Mesodermal cell (in vitro differentiated cells): ENCODE results near the gene ADAMTS17.

Experiments used
- H3K27ac ChIP-seq: 2 replicates; pipeline ENCODE4 v1.7.0; 2013; ENCODE audit warnings: mild to moderate bottlenecking, low read depth, low read length, moderate library complexity; ENCODE audit not compliant: severe bottlenecking
- H3K36me3 ChIP-seq: 2 replicates; pipeline ENCODE4 v1.7.1; 2013; ENCODE audit warnings: mild to moderate bottlenecking, low read length, moderate library complexity; ENCODE audit not compliant: control insufficient read depth, insufficient read depth
- H3K4me1 ChIP-seq: one replicate; pipeline ENCODE4 v1.7.1; 2013; ENCODE audit warnings: mild to moderate bottlenecking, low read length; ENCODE audit not compliant: insufficient read depth, control insufficient read depth, poor library complexity, severe bottlenecking
- H3K4me3 ChIP-seq: 2 replicates; pipeline ENCODE4 v1.7.0; 2013; ENCODE audit warnings: low read length, control low read depth, mild to moderate bottlenecking; ENCODE audit not compliant: insufficient read depth, poor library complexity, severe bottlenecking; ENCODE audit errors: extremely low read depth
- H3K9me3 ChIP-seq: 2 replicates; pipeline ENCODE4 v1.7.1; 2013; ENCODE audit warnings: mild to moderate bottlenecking, low read length, moderate library complexity; ENCODE audit not compliant: control insufficient read depth
- WGBS, 2 experiments: methylation state at CpG; one replicate each; pipeline ENCODE4 v1.1.5; 2013; ENCODE audit warnings: missing lambda C conversion rate in 2 of 2; ENCODE audit not compliant: insufficient coverage in 2 of 2; 5-methylcytosine and 5-hydroxymethylcytosine counted together

ADAMTS17 gene

DNA sequence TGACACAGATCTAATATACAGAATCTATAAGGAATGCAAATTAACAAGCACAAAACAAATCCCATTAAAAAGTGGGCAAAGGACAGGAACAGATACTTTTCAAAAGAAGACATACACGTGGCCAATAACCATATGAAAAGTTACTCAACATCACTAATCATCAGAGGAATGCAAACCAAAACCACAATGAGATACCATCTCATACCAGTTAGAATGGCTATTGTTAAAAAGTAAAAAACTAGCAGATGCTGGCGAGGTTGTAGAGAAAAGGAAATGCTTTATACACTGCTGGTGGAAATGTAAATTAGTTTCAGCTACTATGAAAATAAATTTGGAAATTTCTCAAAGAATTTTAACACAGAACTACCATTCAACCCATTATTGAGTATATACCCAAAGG lies 50.7 kb downstream of the ADAMTS17 start:
- H3K4me1 ChIP-seq: no peaks in the 10 kb centered on the region
- no peaks in the 10 kb centered on the region for H3K36me3 ChIP-seq
- WGBS, 2 experiments: 60% methylated on average over 1 of the region's 2 CpGs; no CpG with 5 or more reads in 1 of the 2 experiments
- H3K27ac ChIP-seq: no peak overlapping the region
- no peak overlapping the region for H3K4me3 ChIP-seq
- no peaks in the 10 kb centered on the region for H3K9me3 ChIP-seq

DNA sequence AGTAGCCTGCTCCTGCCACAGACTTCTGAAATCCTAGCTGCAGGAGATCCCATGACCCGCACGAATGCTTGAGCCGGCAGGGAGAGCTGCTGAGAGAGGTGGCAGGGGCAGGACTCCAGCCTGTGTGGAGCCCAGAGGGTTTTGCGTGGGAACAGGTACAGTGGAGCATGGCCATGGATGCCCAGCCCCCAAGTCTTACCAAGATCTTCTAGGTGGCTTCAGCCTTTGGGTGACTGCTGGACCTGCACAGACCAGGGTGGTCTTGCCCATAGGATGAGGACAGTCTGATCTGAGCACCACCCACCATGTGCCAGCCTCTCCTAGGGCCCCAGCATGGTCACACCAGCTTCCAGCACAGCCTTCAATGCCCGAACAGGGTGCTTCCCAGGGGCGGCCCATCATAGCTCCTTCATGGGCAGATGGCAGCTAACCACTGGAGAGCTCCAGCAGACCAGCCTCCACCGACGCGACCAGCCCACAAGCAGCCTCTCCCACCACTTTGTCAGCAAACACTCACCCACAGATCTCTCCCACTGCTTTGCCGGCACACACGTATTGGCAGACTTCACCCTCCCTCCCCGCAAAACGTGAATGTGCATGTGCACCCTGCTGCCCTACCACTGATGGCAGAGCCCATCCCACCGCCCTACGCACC lies 56.0 kb downstream of the ADAMTS17 start:
- WGBS, 2 experiments: 95 to 96% methylated on average over 14 of the region's 15 CpGs
- H3K36me3 ChIP-seq: no peaks in the 10 kb centered on the region
- no peaks in the 10 kb centered on the region for H3K4me1 ChIP-seq
- no peak overlapping the region for H3K27ac ChIP-seq
- no peaks in the 10 kb centered on the region for H3K9me3 ChIP-seq
- no peak overlapping the region for H3K4me3 ChIP-seq

DNA sequence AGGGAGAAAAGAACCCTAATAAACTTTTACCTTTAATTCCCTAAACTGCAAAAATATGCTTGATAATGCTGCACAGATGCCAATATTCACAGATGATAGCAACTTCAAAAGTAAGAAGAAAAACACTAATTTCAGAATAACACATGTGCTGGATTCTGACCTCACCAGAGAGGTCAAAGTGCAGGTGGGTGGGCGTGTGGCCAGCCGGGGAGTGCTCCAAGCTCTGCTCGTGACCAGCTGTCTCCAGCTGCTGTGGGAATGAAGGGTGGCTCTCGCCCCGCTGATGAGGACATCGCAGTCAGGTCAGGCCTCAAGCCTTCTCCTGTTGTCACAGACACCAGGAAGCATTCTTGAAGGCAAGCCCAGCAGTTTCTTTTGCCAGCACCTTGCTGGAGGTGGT lies 57.1 kb downstream of the ADAMTS17 start:
- 89 to 90% methylated on average over 6 of the region's 6 CpGs for WGBS, 2 experiments
- no peak overlapping the region for H3K4me3 ChIP-seq

DNA sequence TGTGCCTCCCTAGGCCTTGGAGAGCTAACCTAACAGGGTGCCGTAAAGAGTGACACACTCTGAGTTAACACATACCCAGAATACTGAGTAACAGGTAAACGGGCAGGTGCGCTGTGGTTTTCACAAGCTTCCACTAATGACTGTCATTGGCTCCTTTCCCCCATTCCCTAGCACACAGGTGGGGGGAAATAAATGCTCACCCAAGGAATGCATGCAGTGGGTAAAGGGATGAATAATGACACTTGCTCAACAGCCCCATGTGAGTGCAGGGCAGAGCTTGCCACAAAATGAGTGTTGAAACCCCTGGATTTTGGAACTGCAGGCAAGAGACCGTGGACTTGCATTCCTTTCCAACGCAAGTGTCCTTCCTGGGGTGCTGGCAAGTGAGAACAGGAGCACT lies 57.6 kb downstream of the ADAMTS17 start:
- WGBS, 2 experiments: 62 to 92% methylated on average over 3 to 4 of the region's 5 CpGs

More for the DNA sequence above, 57.1 kb downstream of the ADAMTS17 start:
- Histone ChIP-seq H3K36me3 (no peaks in the 10 kb centered on the region), H3K4me1 (no peaks in the 10 kb centered on the region), H3K9me3 (no peaks in the 10 kb centered on the region), H3K27ac (no peak overlapping the region)

DNA sequence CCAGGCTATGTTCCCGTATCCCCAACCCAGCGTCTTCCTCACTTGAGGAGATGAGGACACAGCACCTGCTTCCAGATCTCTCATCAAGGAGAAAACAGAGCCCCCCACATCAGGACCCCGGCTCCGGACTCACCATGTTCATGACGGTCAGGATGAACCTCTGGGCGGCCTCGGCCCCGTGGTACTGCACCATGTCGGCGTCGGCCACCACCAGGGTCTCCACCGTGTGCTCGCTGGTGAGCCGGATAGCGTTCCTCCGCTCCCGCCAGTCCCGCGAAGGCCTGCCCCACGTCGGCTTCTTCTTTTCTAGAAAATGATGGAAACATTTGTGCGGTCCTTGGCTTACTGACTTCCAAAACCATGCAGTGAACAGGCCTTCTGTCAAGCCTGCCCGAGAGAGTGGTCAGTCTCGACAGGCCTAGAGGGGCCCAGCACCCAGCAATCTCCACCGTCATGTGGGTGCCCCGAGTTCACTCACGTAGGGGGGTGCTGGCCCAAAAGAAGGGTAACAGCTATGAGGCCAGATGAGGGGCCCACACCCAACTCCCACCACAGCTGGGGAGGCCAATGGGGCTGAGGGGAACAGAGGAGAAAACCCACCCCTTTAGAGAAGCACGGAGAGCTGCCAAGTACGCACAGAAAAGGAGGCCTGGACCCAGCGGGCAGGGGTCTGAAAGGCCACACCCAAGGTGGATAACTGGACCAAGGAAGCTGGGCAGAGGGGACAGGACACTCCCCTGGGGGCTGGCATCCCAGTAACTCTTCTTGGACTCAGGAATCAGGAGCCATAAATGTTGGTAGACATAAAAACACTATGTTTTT lies 60.5 kb downstream of the ADAMTS17 start:
- no peak overlapping the region for H3K27ac ChIP-seq
- no peak overlapping the region for H3K4me3 ChIP-seq
- WGBS, 2 experiments: 94 to 96% methylated on average over 27 of the region's 30 CpGs
- H3K4me1 ChIP-seq: no peaks in the 10 kb centered on the region
- no peaks in the 10 kb centered on the region for H3K36me3 ChIP-seq
- no peaks in the 10 kb centered on the region for H3K9me3 ChIP-seq

More for the DNA sequence above, 57.6 kb downstream of the ADAMTS17 start:
- H3K27ac ChIP-seq: no peak overlapping the region
- no peaks in the 10 kb centered on the region for H3K4me1 ChIP-seq
- no peaks in the 10 kb centered on the region for H3K9me3 ChIP-seq
- no peak overlapping the region for H3K4me3 ChIP-seq
- no peaks in the 10 kb centered on the region for H3K36me3 ChIP-seq

DNA sequence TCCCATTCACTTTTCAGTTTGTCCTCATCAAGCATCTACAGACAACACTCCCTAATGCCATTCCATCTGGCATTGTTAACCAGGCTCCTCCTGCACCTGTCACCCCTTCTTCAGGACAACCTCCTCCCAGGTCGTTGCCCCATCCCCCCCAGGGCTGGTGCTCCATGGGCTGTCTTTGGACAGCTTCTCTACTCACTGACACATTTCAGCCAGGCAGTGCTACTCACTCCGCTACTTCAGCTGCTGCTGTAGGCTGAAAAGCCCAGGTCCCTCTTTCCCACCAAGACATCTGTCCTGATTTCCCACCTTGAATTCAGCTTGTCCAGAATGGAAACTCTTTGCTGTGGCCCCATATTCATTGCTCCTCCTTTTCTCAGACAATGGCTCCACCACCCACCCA lies 61.9 kb downstream of the ADAMTS17 start:
- Histone ChIP-seq H3K9me3 (no peaks in the 10 kb centered on the region), H3K36me3 (no peaks in the 10 kb centered on the region), H3K4me3 (no peak overlapping the region), H3K4me1 (no peaks in the 10 kb centered on the region), H3K27ac (no peak overlapping the region)
- 38 to 88% methylated on average over 1 to 2 of the region's 2 CpGs for WGBS, 2 experiments

GRCh38 chr15:100279446-100279845 lies 62.3 kb downstream of the ADAMTS17 start:
- Histone ChIP-seq H3K27ac (no peak overlapping the region), H3K4me1 (no peaks in the 10 kb centered on the region), H3K9me3 (no peaks in the 10 kb centered on the region), H3K36me3 (no peaks in the 10 kb centered on the region), H3K4me3 (no peak overlapping the region)
- WGBS, 2 experiments: 89 to 95% methylated on average over 6 to 7 of the region's 7 CpGs

DNA sequence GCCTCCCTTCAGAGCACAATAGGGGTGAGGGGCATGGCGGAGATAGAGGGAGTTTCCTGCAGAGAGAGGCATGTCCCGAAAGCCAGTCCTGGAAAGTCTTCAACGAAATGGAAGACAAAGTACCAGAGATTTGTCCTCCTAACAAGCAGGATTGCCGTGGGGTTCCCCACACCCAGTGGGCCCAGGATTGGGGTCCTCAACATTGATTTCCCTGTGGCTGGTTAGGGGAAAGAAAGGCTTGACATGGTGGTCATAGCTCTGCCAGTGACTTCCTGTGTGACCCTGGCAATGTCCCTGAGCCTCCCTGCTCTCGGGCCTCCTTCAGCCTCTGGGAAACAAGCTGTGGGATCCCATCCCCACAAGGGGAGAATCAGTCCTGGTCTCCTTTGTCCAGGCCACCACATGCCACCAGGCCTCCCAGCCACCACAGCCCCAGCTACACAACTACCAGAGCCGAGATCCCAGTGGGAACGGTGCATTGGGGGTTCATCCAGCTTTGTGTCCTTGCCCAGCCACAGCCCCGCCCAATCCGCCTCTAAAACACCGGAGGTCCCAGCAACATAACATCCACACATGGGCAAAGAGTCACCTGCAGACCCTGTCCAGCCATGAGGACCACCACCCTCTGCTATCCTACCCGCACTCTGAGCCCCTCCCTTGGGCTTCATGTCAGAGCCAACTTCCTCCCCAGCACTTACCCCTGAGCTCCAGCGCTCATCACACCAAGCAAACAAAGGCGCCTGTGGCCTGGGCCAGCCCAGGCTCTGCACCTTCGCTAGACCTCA lies 63.0 kb downstream of the ADAMTS17 start:
- H3K4me3 ChIP-seq: no peak overlapping the region
- no peaks in the 10 kb centered on the region for H3K9me3 ChIP-seq
- WGBS, 2 experiments: 87% methylated on average over 8 to 13 of the region's 14 CpGs

DNA sequence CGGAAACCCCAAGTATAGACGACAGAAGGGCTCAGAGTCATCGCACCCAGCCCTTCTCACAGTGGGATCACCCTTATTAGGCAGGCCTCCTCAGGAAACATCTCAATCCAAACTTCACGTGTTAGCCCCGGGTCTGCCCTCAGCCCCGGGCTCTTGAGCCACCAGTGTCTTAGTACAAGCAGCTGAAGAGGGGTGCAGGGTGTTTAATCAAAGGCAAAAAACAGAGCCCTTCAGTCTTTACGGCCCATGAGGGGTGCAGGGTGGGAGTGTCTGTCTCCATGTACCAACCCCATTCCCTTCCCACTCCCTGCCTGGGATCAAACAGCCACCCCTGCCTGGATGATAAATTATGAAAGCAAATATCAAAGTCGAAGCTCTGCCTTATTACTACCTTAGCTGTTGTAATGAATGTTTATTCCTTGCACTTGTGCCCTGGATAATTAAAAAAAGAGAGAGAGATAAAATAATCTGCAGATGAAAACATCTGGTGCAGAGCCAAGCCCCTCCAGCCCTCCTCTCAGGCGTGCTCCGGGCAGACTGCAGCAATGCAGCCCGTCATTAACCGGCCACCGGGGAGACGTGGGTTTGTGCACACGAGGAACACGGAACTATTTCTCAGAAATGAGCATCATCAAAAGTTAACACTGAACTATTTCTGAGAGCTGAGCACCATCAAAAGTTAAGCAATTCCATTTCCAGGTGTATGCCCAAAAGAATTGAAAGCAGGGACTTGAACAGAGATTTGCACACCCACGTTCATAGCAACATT lies 64.5 kb downstream of the ADAMTS17 start:
- WGBS, 2 experiments: 83 to 92% methylated on average over 11 to 12 of the region's 17 CpGs
- Histone ChIP-seq H3K4me3 (no peak overlapping the region), H3K27ac (no peak overlapping the region), H3K4me1 (no peaks in the 10 kb centered on the region), H3K9me3 (peaks cover 5% of the 10 kb centered on the region), H3K36me3 (no peaks in the 10 kb centered on the region)

More for the DNA sequence above, 63.0 kb downstream of the ADAMTS17 start:
- no peaks in the 10 kb centered on the region for H3K36me3 ChIP-seq
- H3K27ac ChIP-seq: no peak overlapping the region
- no peaks in the 10 kb centered on the region for H3K4me1 ChIP-seq

GRCh38 chr15:100276506-100276905 lies 65.3 kb downstream of the ADAMTS17 start:
- Histone ChIP-seq H3K36me3 (no peaks in the 10 kb centered on the region), H3K4me3 (no peak overlapping the region), H3K4me1 (no peaks in the 10 kb centered on the region), H3K27ac (no peak overlapping the region), H3K9me3 (peaks cover 5% of the 10 kb centered on the region)
- 88 to 91% methylated on average over 6 to 7 of the region's 8 CpGs for WGBS, 2 experiments
